T47D (cell line): ENCODE results near the gene GRIK4.
"Not testable (repeated sequence)": the region's sequence is repeated elsewhere in the genome, so short reads cannot be mapped to it uniquely, and the experiment has no call there.

Experiments
- DNase-seq, 2 experiments: peaks; one replicate each; pipeline versions ENCODE4 v3.0.0 to v3.0.0-alpha.2; 2011 to 2012; ENCODE audit warnings: low read depth in 1 of 2, low spot score in 1 of 2
- JUND ChIP-seq: IDR thresholded peaks from 2 replicates; pipeline ENCODE4 v1.6.1; 2012; ENCODE audit warnings: low read depth
- in situ Hi-C: cut with HindIII; loops from 2 replicates; pipeline ENCODE4 v1.10.0; 2016; ENCODE audit warnings: low sequenced_read_pairs, low pct_unique_long_range_greater_than_20kb

GRIK4 gene

DNA sequence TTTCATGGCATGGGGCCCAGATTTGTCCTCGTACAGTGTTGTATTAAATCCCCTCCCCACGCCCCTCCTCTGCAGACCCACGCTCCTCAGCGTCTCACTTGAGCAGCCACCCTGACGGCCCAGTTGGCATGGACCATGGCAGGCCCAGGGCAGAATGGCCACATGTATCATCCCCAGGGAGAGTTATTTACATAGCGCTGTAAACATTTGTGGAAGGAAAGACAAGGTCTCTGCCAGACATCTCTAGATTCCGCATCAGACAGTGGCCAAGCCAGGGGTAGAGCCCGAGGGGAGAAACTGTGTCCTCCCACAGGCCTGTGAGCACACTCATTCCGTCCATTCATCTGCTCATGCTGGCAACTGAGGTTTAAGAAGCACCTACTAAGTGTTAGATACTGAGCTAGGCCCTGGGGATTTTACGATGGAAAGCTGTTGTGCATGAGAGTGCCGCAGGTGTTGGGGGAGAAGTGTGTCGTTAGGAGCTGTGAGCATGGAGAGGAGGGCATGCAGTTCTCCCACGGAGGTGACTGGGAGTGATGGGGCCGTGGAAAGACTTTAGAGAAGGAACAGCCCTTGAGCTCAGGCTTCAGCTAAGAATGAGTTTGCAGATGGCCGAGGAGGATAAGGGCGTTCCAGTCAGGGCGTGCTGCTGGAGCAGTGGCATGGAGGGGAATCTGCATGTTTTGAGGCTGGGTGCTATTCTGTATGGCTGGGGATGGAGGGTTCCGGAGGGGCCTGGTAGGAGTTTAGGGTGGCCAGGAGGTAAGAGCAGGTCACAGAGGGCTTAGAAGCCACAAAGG lies 94.9 kb downstream of the GRIK4 start:
- in situ Hi-C loops = no loop called here
- no peak for TF ChIP-seq JUND
- peak in 1 of 2 experiments; percentile 67 for DNase-seq

- no peak for DNase-seq
- in situ Hi-C loops = no loop called here
- no peak for TF ChIP-seq JUND
Measured at GRCh38 chr11:120608061-120608460, 96.5 kb downstream of the GRIK4 start.

- in situ Hi-C loops = no loop called here
- no peak for TF ChIP-seq JUND
- DNase-seq = peak in 1 of 2 experiments; percentile 80
Measured at GRCh38 chr11:120608760-120609211, 97.2 kb downstream of the GRIK4 start.

- no peak for DNase-seq
- TF ChIP-seq JUND = no peak
Measured at GRCh38 chr11:120610111-120610510, 98.6 kb downstream of the GRIK4 start.

GRCh38 chr11:120611581-120611980 lies 100.0 kb downstream of the GRIK4 start:
- no peak for TF ChIP-seq JUND
- DNase-seq = no peak
- in situ Hi-C loops = no loop called here

More at GRCh38 chr11:120610111-120610510, 98.6 kb downstream of the GRIK4 start:
- in situ Hi-C loops = no loop called here

GRCh38 chr11:120612513-120613263 lies 101.1 kb downstream of the GRIK4 start:
- DNase-seq = no peak
- in situ Hi-C loops = no loop called here
- TF ChIP-seq JUND = no peak

GRCh38 chr11:120613264-120614226 lies 102.0 kb downstream of the GRIK4 start:
- in situ Hi-C loops = no loop called here
- no peak for DNase-seq
- no peak for TF ChIP-seq JUND

- TF ChIP-seq JUND = no peak
- in situ Hi-C loops = no loop called here
- DNase-seq = no peak
Measured at GRCh38 chr11:120615391-120615790, 103.8 kb downstream of the GRIK4 start.

GRCh38 chr11:120618399-120618798 lies 106.9 kb downstream of the GRIK4 start:
- in situ Hi-C loops = no loop called here
- TF ChIP-seq JUND = no peak
- DNase-seq = no peak

GRCh38 chr11:120622189-120622875 lies 110.8 kb downstream of the GRIK4 start:
- no peak for TF ChIP-seq JUND
- peak in 1 of 2 experiments; percentile 84 for DNase-seq
- in situ Hi-C loops = no loop called here

- in situ Hi-C loops, DNase-seq: not testable (repeated sequence)
Measured at GRCh38 chr11:120624992-120625391, 113.4 kb downstream of the GRIK4 start.

DNA sequence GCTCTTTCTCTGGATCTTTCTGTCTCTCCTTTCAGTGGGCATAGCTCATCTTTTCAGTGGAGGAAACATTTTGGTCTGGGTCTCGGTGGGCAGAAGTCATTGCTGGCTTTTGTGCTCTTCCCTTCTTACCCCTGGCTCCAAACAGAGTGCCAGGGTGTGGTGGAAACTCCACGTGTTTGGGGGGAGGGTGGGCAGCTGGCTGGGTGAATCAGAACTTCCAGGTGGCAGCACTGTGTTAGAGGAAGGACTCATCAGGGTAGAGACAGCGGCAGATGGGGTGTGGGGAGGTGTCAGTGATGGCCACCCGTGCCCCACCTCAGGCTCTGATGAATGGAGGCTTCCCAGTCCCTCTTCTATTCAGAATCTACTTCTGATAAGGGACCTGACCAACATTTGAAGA lies 114.0 kb downstream of the GRIK4 start:
- in situ Hi-C loops = no loop called here
- no peak for DNase-seq
- no peak for TF ChIP-seq JUND
